H1 (cell line): ENCODE results near the gene CASP4. TPM values are rescaled to one million over a fixed set of nuclear protein-coding genes. Genes with fewer than 3 reads are reported as not detected.

Source experiments
- CTCF ChIA-PET: fragments of 300-600 bp; sonication (Branson Sonifier 250); formaldehyde crosslinking; loops from one replicate; lab custom pipeline; 2021; ENCODE audit not compliant: partially characterized antibody; lab: Charles Lee
- POLR2A ChIA-PET: fragments of 300-600 bp; sonication (Branson Sonifier 250); formaldehyde crosslinking; loops from one replicate; lab custom pipeline; 2021; ENCODE audit warnings: inconsistent platforms; ENCODE audit not compliant: partially characterized antibody; lab: Charles Lee
- DNase-seq, 2 experiments: peaks; one replicate each; pipeline versions ENCODE4 v3.0.0 to v3.0.0-alpha.2; 2010 to 2022; ENCODE audit warnings: low spot score in 2 of 2, low read depth in 1 of 2, mixed read lengths in 1 of 2
- FAIRE-seq: peaks from 2 replicates; lab custom pipeline; 2011; peaks lifted over from hg19 to GRCh38; lab: Jason Lieb, UNC
- H2AFZ ChIP-seq: 2 replicates; pipeline ENCODE4 v1.8.1; 2012; ENCODE audit warnings: low read length, inconsistent platforms
- H2AK5ac ChIP-seq: 2 replicates; pipeline ENCODE4 v1.6.1; 2013; ENCODE audit warnings: low read depth, low read length
- H2BK120ac ChIP-seq: replicated peaks from 2 replicates; pipeline ENCODE3; 2013; ENCODE audit warnings: low read depth, low read length, inconsistent platforms
- H2BK12ac ChIP-seq: 2 replicates; pipeline ENCODE4 v1.6.1; 2013; ENCODE audit warnings: low read depth, low read length
- H2BK15ac ChIP-seq: 2 replicates; pipeline ENCODE4 v1.6.1; 2013; ENCODE audit warnings: low read length
- H2BK20ac ChIP-seq: 2 replicates; pipeline ENCODE4 v1.6.1; 2013; ENCODE audit warnings: low read length
- H2BK5ac ChIP-seq: 2 replicates; pipeline ENCODE4 v1.6.1; 2013; ENCODE audit warnings: low read depth, low read length
- H3K14ac ChIP-seq: 2 replicates; pipeline ENCODE4 v1.6.1; 2013; ENCODE audit warnings: inconsistent platforms; ENCODE audit not compliant: insufficient read length
- H3K18ac ChIP-seq: 2 replicates; pipeline ENCODE4 v1.6.1; 2013; ENCODE audit warnings: low read length; ENCODE audit errors: extremely low read depth
- H3K23ac ChIP-seq: 2 replicates; pipeline ENCODE4 v1.6.1; 2013; ENCODE audit warnings: inconsistent platforms; ENCODE audit not compliant: insufficient read length
- H3K23me2 ChIP-seq: 2 replicates; pipeline ENCODE4 v1.6.1; 2013; ENCODE audit warnings: low read depth, low read length
- H3K27ac ChIP-seq: 2 replicates; pipeline ENCODE4 v1.6.1; 2011; ENCODE audit warnings: low read depth, low read length, inconsistent platforms
- H3K27me3 ChIP-seq, 4 experiments: replicated peaks in 1 of 4; 1 replicate in 1 of 4; 2 replicates in 3 of 4; pipeline versions ENCODE4 v1.6.1 to v1.8.1; 2011 to 2013; ENCODE audit warnings: low read length in 3 of 4, mild to moderate bottlenecking in 3 of 4, inconsistent platforms in 2 of 4, mixed read lengths in 2 of 4, moderate library complexity in 1 of 4; ENCODE audit not compliant: control insufficient read depth in 3 of 4, insufficient read depth in 3 of 4; ENCODE audit errors: extremely low read depth in 1 of 4
- H3K36me3 ChIP-seq, 4 experiments: 2 replicates each; pipeline versions ENCODE4 v1.6.1 to v1.8.1; 2011 to 2013; ENCODE audit warnings: mild to moderate bottlenecking in 4 of 4, low read length in 3 of 4, moderate library complexity in 2 of 4, control low read depth in 1 of 4, inconsistent platforms in 1 of 4; ENCODE audit not compliant: insufficient read depth in 4 of 4, control insufficient read depth in 2 of 4
- H3K4ac ChIP-seq: replicated peaks from 2 replicates; pipeline ENCODE3; 2013; ENCODE audit warnings: low read length, low read depth, mixed read lengths, inconsistent platforms; ENCODE audit not compliant: insufficient read length
- H3K4me1 ChIP-seq, 4 experiments: replicated peaks in 1 of 4; 1 replicate in 1 of 4; 2 replicates in 3 of 4; pipeline versions ENCODE4 v1.6.1 to v1.8.1; 2011 to 2013; ENCODE audit warnings: low read length in 3 of 4, inconsistent platforms in 2 of 4, mixed read lengths in 1 of 4; ENCODE audit not compliant: insufficient read depth in 4 of 4, control insufficient read depth in 3 of 4
- H3K4me2 ChIP-seq, 2 experiments: 2 replicates each; pipeline versions ENCODE4 v1.6.1 to v1.8.1; 2011 to 2013; ENCODE audit warnings: low read depth in 2 of 2, low read length in 2 of 2, control low read depth in 1 of 2, inconsistent platforms in 1 of 2, mild to moderate bottlenecking in 1 of 2; ENCODE audit not compliant: insufficient read depth in 1 of 2
- H3K4me3 ChIP-seq, 4 experiments: fragments of 200-600, 300-600 bp in 1 of 4; sonication (generic), shearing (Covaris generic), sonication (Bioruptor Twin) in 1 of 4; 2 replicates each; pipeline versions ENCODE4 v1.5.1 to v1.8.1; 2011 to 2016; ENCODE audit warnings: low read length in 4 of 4, low read depth in 3 of 4, control low read depth in 2 of 4, inconsistent platforms in 2 of 4, mild to moderate bottlenecking in 2 of 4, mixed read lengths in 1 of 4, moderate library complexity in 1 of 4; ENCODE audit not compliant: insufficient read depth in 2 of 4; ENCODE audit errors: extremely low read depth in 1 of 4
- H3K56ac ChIP-seq: replicated peaks from 2 replicates; pipeline ENCODE3; 2013; ENCODE audit warnings: low read depth, mild to moderate bottlenecking, mixed read lengths, low read length, inconsistent platforms; ENCODE audit not compliant: insufficient read length
- H3K79me1 ChIP-seq: 2 replicates; pipeline ENCODE4 v1.6.1; 2013; ENCODE audit warnings: low read depth, low read length, control low read depth
- H3K79me2 ChIP-seq, 2 experiments: 2 replicates each; pipeline versions ENCODE4 v1.6.1 to v1.8.1; 2012 to 2013; ENCODE audit warnings: low read length in 2 of 2, mild to moderate bottlenecking in 2 of 2, inconsistent platforms in 1 of 2; ENCODE audit not compliant: insufficient read depth in 2 of 2, control insufficient read depth in 1 of 2
- H3K9ac ChIP-seq, 4 experiments: replicated peaks in 1 of 4; 1 replicate in 1 of 4; 2 replicates in 3 of 4; pipeline versions ENCODE4 v1.6.1 to v1.8.1; 2011 to 2013; ENCODE audit warnings: low read depth in 3 of 4, low read length in 3 of 4, control low read depth in 2 of 4, mild to moderate bottlenecking in 2 of 4, moderate library complexity in 2 of 4, inconsistent platforms in 1 of 4; ENCODE audit errors: extremely low read depth in 1 of 4
- H3K9me3 ChIP-seq, 2 experiments: 2 replicates each; pipeline versions ENCODE4 v1.6.1 to v1.8.1; 2012 to 2013; ENCODE audit warnings: mild to moderate bottlenecking in 2 of 2, moderate library complexity in 2 of 2, control low read depth in 1 of 2, inconsistent platforms in 1 of 2, low read depth in 1 of 2, low read length in 1 of 2, mixed read lengths in 1 of 2; ENCODE audit not compliant: insufficient read depth in 2 of 2
- H4K20me1 ChIP-seq, 2 experiments: replicated peaks in 1 of 2; 2 replicates each; pipeline versions ENCODE3 to v1.8.1; 2011 to 2013; ENCODE audit warnings: inconsistent platforms in 2 of 2, low read length in 2 of 2, mild to moderate bottlenecking in 1 of 2; ENCODE audit not compliant: insufficient read depth in 2 of 2, control insufficient read depth in 1 of 2
- H4K5ac ChIP-seq: 2 replicates; pipeline ENCODE4 v1.6.1; 2013; ENCODE audit warnings: low read length, low read depth, mixed read lengths, inconsistent platforms; ENCODE audit not compliant: insufficient read length
- H4K8ac ChIP-seq: 2 replicates; pipeline ENCODE4 v1.8.0; 2013; ENCODE audit warnings: mild to moderate bottlenecking, moderate library complexity, low read length, inconsistent platforms; ENCODE audit not compliant: insufficient read depth; ENCODE audit errors: extremely low read depth
- H4K91ac ChIP-seq: replicated peaks from 2 replicates; pipeline ENCODE3; 2013; ENCODE audit warnings: low read length, mixed read lengths, inconsistent platforms; ENCODE audit not compliant: insufficient read length
- ASH2L ChIP-seq: fragments of 200-600, 300-600 bp; sonication (generic); IDR thresholded peaks from one replicate; pipeline ENCODE4 v1.7.1; 2017; ENCODE audit warnings: low read length
- CHD2 ChIP-seq: IDR thresholded peaks from 2 replicates; pipeline ENCODE4 v1.6.1; 2012; ENCODE audit warnings: low read length, improper control_type of control experiment
- CREB1 ChIP-seq: IDR thresholded peaks from 2 replicates; pipeline ENCODE4 v1.6.1; 2012; ENCODE audit warnings: inconsistent platforms
- E2F6 ChIP-seq: IDR thresholded peaks from 2 replicates; pipeline ENCODE4 v1.6.1; 2012; ENCODE audit warnings: inconsistent platforms
- EP300 ChIP-seq, 2 experiments: IDR thresholded peaks; 1 replicate in 1 of 2; 2 replicates in 1 of 2; pipeline ENCODE4 v1.6.1; 2011 to 2012; ENCODE audit warnings: low read depth in 2 of 2, low read length in 2 of 2, mild to moderate bottlenecking in 2 of 2, borderline replicate concordance in 1 of 2, inconsistent platforms in 1 of 2, moderate library complexity in 1 of 2
- JUN ChIP-seq: IDR thresholded peaks from 2 replicates; pipeline ENCODE4 v1.6.1; 2011; ENCODE audit warnings: low read depth, mild to moderate bottlenecking, improper control_type of control experiment, low read length
- MAFK ChIP-seq: IDR thresholded peaks from 2 replicates; pipeline ENCODE4 v1.6.1; 2012; ENCODE audit warnings: low read depth, mild to moderate bottlenecking, improper control_type of control experiment, low read length
- PHF8 ChIP-seq: fragments of 200-600 bp; sonication (generic); conservative IDR thresholded peaks from 2 replicates; pipeline ENCODE4 v1.7.1; 2012; ENCODE audit warnings: low read depth, mild to moderate bottlenecking, inconsistent platforms, low read length, moderate library complexity
- RBBP5 ChIP-seq: IDR thresholded peaks from 2 replicates; pipeline ENCODE4 v1.7.1; 2012; ENCODE audit warnings: low read depth, mild to moderate bottlenecking, inconsistent platforms, low read length, moderate library complexity, borderline replicate concordance
- TEAD4 ChIP-seq: IDR thresholded peaks from 2 replicates; pipeline ENCODE4 v1.6.1; 2012; ENCODE audit warnings: low read depth, low read length, inconsistent platforms, mixed read lengths
- ZNF274 ChIP-seq: IDR thresholded peaks from 2 replicates; pipeline ENCODE4 v1.7.0; 2012; ENCODE audit warnings: low read length, borderline replicate concordance; ENCODE audit errors: extremely low read depth
- WGBS, 2 experiments: shearing (Covaris generic) in 1 of 2; methylation state at CpG; one replicate each; pipeline versions ENCODE4 v1.1.6 to v1.1.7; 2013 to 2015; ENCODE audit warnings: low lambda C conversion rate in 2 of 2, mixed read lengths in 2 of 2, inconsistent platforms in 1 of 2, low coverage in 1 of 2, missing lambda C conversion rate in 1 of 2; ENCODE audit not compliant: insufficient replicate concordance in 2 of 2, insufficient coverage in 1 of 2, insufficient read length in 1 of 2; ENCODE audit errors: extremely low coverage in 1 of 2, missing lambda C conversion rate in 1 of 2; 5-methylcytosine and 5-hydroxymethylcytosine counted together
- polyA plus RNA-seq, 7 experiments: library from polyadenylated mRNA; depleted of rRNA in 3 of 7; stranded (reverse) in 5 of 7; unstranded in 2 of 7; fragments of >200 nt in 5 of 7; fragments of 200-250 nt in 2 of 7; gene quantifications; 1 replicate in 5 of 7; 2 replicates in 1 of 7; 4 replicates in 1 of 7; pipeline versions ENCODE4 v1.2.1 to v1.2.3, GENCODE V29; 2011 to 2013; ENCODE audit warnings: missing spikeins in 2 of 7, mixed read lengths in 2 of 7
- total RNA-seq: library from RNA; stranded (reverse); fragmentation: NEBNext Ultra II Directional; extraction: Animal tissue kit (Norgen Biotek cat#: 25700); gene quantifications from 2 replicates; pipeline ENCODE4 v1.2.1, GENCODE V29; 2021
- TF ChIP-seq, protein P1 (sequence below), 3 experiments: IDR thresholded peaks; 1 replicate in 2 of 3; 2 replicates in 1 of 3; pipeline versions ENCODE4 v1.5.1 to v1.6.1; 2011; ENCODE audit warnings: low read length in 3 of 3, mild to moderate bottlenecking in 3 of 3, inconsistent platforms in 2 of 3, low read depth in 1 of 3, moderate library complexity in 1 of 3; ENCODE audit not compliant: insufficient read depth in 1 of 3; ENCODE audit errors: control extremely low read depth in 1 of 3

CASP4 gene
- total and polyA plus RNA-seq, 2 of the 8 experiments (the other 6 are each of a cell fraction or from before 2014, with no cell fraction given): 0.09 TPM; not detected in 1

DNA sequence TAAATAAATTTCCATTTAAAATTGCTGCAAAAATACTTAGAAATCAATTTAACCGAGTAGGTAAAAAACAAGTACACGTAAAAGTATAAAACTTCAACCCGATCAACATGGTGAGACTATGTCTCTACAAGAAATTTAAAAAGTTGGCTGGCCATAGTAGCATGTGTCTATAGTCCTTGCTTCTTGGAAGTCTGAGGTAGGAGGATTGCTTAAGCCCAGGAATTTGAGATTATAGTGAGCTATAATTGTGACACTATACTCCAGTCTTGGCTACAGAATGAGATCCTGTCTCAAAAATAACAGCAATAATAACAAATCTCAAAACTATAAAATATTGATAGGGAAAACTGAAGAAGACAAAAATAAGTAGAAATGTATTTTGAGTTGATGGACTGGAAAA, 11.1 kb downstream of the CASP4 start:
- no peak overlapping the region for H2AFZ ChIP-seq
- H2BK120ac ChIP-seq: no peak overlapping the region
- no peak overlapping the region for H2BK5ac ChIP-seq
- H3K9me3 ChIP-seq: no peaks in the 10 kb centered on the region
- H2BK12ac ChIP-seq: no peak overlapping the region
- no peaks in the 10 kb centered on the region for H3K4me1 ChIP-seq
- no peak overlapping the region for H2BK15ac ChIP-seq
- no peaks in the 10 kb centered on the region for H3K27me3 ChIP-seq
- H3K79me1 ChIP-seq: no peaks in the 10 kb centered on the region
- FAIRE-seq (no peak), DNase-seq (no peak)
- no peak overlapping the region for H3K56ac ChIP-seq
- no peak overlapping the region for H3K4me3 ChIP-seq
- ChIA-PET CTCF (interaction anchor here (1.3 to 1.5 kb wide), 2 partner anchors 10 to 12 kb away, joined by 3 to 6 read pairs; no protein-coding TSS in a partner anchor), POLR2A (no interaction called here)
- no peak overlapping the region for H4K91ac ChIP-seq
- H4K8ac ChIP-seq: no peak overlapping the region
- no peak overlapping the region for H2BK20ac ChIP-seq
- no peak overlapping the region for H3K4ac ChIP-seq
- H3K14ac ChIP-seq: no peak overlapping the region
- H3K9ac ChIP-seq: no peak overlapping the region
- H3K36me3 ChIP-seq: no peaks in the 10 kb centered on the region
- H3K79me2 ChIP-seq: no peaks in the 10 kb centered on the region
- no peak overlapping the region for H3K4me2 ChIP-seq
- no peak overlapping the region for H3K27ac ChIP-seq
- H2AK5ac ChIP-seq: no peak overlapping the region
- no peak overlapping the region for H3K23ac ChIP-seq
- WGBS, 2 experiments: 92% methylated on average over 3 of the region's 3 CpGs; no CpG with 5 or more reads in 1 of the 2 experiments
- no peak overlapping the region for H4K5ac ChIP-seq
- H3K23me2 ChIP-seq: no peaks in the 10 kb centered on the region
- no peak overlapping the region for H3K18ac ChIP-seq
- H4K20me1 ChIP-seq: no peaks in the 10 kb centered on the region
- no peak for TF ChIP-seq CREB1
- TF ChIP-seq, protein P1, sequence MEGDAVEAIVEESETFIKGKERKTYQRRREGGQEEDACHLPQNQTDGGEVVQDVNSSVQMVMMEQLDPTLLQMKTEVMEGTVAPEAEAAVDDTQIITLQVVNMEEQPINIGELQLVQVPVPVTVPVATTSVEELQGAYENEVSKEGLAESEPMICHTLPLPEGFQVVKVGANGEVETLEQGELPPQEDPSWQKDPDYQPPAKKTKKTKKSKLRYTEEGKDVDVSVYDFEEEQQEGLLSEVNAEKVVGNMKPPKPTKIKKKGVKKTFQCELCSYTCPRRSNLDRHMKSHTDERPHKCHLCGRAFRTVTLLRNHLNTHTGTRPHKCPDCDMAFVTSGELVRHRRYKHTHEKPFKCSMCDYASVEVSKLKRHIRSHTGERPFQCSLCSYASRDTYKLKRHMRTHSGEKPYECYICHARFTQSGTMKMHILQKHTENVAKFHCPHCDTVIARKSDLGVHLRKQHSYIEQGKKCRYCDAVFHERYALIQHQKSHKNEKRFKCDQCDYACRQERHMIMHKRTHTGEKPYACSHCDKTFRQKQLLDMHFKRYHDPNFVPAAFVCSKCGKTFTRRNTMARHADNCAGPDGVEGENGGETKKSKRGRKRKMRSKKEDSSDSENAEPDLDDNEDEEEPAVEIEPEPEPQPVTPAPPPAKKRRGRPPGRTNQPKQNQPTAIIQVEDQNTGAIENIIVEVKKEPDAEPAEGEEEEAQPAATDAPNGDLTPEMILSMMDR (IDR thresholded peaks at IDR 0.05; ENCODE audit: control extremely low read depth in 1 of 3, insufficient read depth in 1 of 3, low read depth in 1 of 3, low read length in 3 of 3): no peak
- no peak for TF ChIP-seq EP300 (IDR thresholded peaks at IDR 0.05; ENCODE audit: borderline replicate concordance in 1 of 2, low read depth in 2 of 2, low read length in 2 of 2)
- no peak for TF ChIP-seq JUN
- TF ChIP-seq MAFK: no peak
- no peak for TF ChIP-seq ZNF274
- no peak for TF ChIP-seq RBBP5
- no peak for TF ChIP-seq PHF8
- TF ChIP-seq TEAD4: no peak
- TF ChIP-seq E2F6: no peak
- no peak for TF ChIP-seq CHD2
- TF ChIP-seq ASH2L: no peak
